ENCODE results near the gene DMXL1. TPM values are rescaled to one million over a fixed set of nuclear protein-coding genes. Genes with fewer than 3 reads are reported as not detected.

Gene DMXL1
- total and polyA plus RNA-seq, 2 experiments from 2014 or later = 28.4 to 41.7 TPM

GRCh38 chr5:119171686-119172085 lies 100.8 kb downstream of the DMXL1 start:
- Histone ChIP-seq H3K9me2 (ENCODE audit: insufficient read depth) (peaks cover 3% of the 10 kb centered on the region; the same call in 1 of the 2 replicates), H2AFZ (no peak overlapping the region), H3K79me2 (replicated peaks; ENCODE audit: insufficient read depth) (no peaks in the 10 kb centered on the region), H3F3A (replicated peaks; ENCODE audit: low read depth) (no peaks in the 10 kb centered on the region), H3K4me3 (no peak overlapping the region), H3K27ac (ENCODE audit: low read depth) (no peak overlapping the region), H3K4me2 (no peak overlapping the region), H3K36me3 (ENCODE audit: insufficient read depth) (no peaks in the 10 kb centered on the region), H3K27me3 (ENCODE audit: insufficient read depth) (no peaks in the 10 kb centered on the region), H3K4me1 (ENCODE audit: insufficient read depth) (peaks cover 27% of the 10 kb centered on the region), H4K20me1 (replicated peaks; ENCODE audit: insufficient read depth) (no peaks in the 10 kb centered on the region)
- no peak for TF ChIP-seq EZH2 (IDR thresholded peaks at IDR 0.05; ENCODE audit: low read depth, unreplicated experiment)
- Mint-ChIP-seq H3K4me1 (peaks cover 15% of the 10 kb centered on the region; the same call in 2 of the 3 replicates), H3K9me3 (no peaks in the 10 kb centered on the region), H3K36me3 (ENCODE audit: low read depth) (peaks cover 3% of the 10 kb centered on the region; the same call in 1 of the 3 replicates), H3K27me3 (ENCODE audit: insufficient read depth, low read depth, poor library complexity) (no peaks in the 10 kb centered on the region), H3K27ac (peak overlapping the region; percentile 71; the same call in 1 of the 2 replicates), H3K4me3 (no peak overlapping the region)
- DNase-seq (ENCODE audit: low spot score) = no peak
- no peak for ATAC-seq

GRCh38 chr5:119174578-119175163 lies 103.8 kb downstream of the DMXL1 start:
- no peak overlapping the region for H3K4me3 ChIP-seq
- peaks cover 3% of the 10 kb centered on the region; the same call in 1 of the 2 replicates for H3K9me2 ChIP-seq (ENCODE audit: insufficient read depth)
- H3K79me2 ChIP-seq (replicated peaks; ENCODE audit: insufficient read depth) = no peaks in the 10 kb centered on the region
- no peak for ATAC-seq
- no peak overlapping the region for H3K4me2 ChIP-seq
- H3K4me3 Mint-ChIP-seq = no peak overlapping the region
- no peaks in the 10 kb centered on the region for H4K20me1 ChIP-seq (replicated peaks; ENCODE audit: insufficient read depth)
- H2AFZ ChIP-seq = no peak overlapping the region
- no peaks in the 10 kb centered on the region for H3K9me3 Mint-ChIP-seq
- peak overlapping the region; percentile 19 for H3K27ac Mint-ChIP-seq
- H3K27me3 ChIP-seq (ENCODE audit: insufficient read depth) = no peaks in the 10 kb centered on the region
- H3K27me3 Mint-ChIP-seq (ENCODE audit: insufficient read depth, low read depth, poor library complexity) = no peaks in the 10 kb centered on the region
- no peaks in the 10 kb centered on the region for H3K36me3 ChIP-seq (ENCODE audit: insufficient read depth)
- H3F3A ChIP-seq (replicated peaks; ENCODE audit: low read depth) = no peaks in the 10 kb centered on the region
- H3K27ac ChIP-seq (ENCODE audit: low read depth) = peak overlapping the region; percentile 11; the same call in 1 of the 2 replicates
- peaks cover 18% of the 10 kb centered on the region; the same call in 2 of the 3 replicates for H3K4me1 Mint-ChIP-seq
- no peaks in the 10 kb centered on the region for H3K36me3 Mint-ChIP-seq (ENCODE audit: low read depth)
- DNase-seq (ENCODE audit: low spot score) = no peak
- H3K4me1 ChIP-seq (ENCODE audit: insufficient read depth) = peaks cover 19% of the 10 kb centered on the region; the same call in 1 of the 2 replicates
- TF ChIP-seq ZNF462 (CRISPR knock-in tag; IDR thresholded peaks at IDR 0.05) (no peak), JUNB (IDR thresholded peaks at IDR 0.05; ENCODE audit: unreplicated experiment) (no peak), REST (IDR thresholded peaks at IDR 0.05; ENCODE audit: unreplicated experiment) (no peak), EZH2phosphoT487 (IDR thresholded peaks at IDR 0.05; ENCODE audit: unreplicated experiment) (no peak), ZNF331 (CRISPR knock-in tag; IDR thresholded peaks at IDR 0.05; ENCODE audit: low read depth) (no peak), NANOG (IDR thresholded peaks at IDR 0.05; ENCODE audit: borderline replicate concordance) (no peak), EZH2 (IDR thresholded peaks at IDR 0.05; ENCODE audit: low read depth, unreplicated experiment) (no peak), CREB1 (CRISPR knock-in tag; IDR thresholded peaks at IDR 0.05; ENCODE audit: low read depth) (no peak), POLR2AphosphoS5 (IDR thresholded peaks at IDR 0.05; ENCODE audit: low read depth) (no peak), STAT1 (IDR thresholded peaks at IDR 0.05; ENCODE audit: unreplicated experiment) (no peak), ETS1 (IDR thresholded peaks at IDR 0.05) (no peak)
